ENCODE data around the gene CNOT6.
A peak's percentile ranks its signal among the peaks of the same experiment; 100 is the strongest.

CNOT6 gene

GRCh38 chr5:180603076-180603594 lies 109.0 kb downstream of the CNOT6 start:
- no peak overlapping the region for H3K9ac ChIP-seq (ENCODE audit: low read length)
- no peak overlapping the region for H3K4me2 ChIP-seq (ENCODE audit: low read length)
- no peak overlapping the region for H2AK5ac ChIP-seq (ENCODE audit: low read length)
- WGBS (ENCODE audit: extremely low coverage, insufficient coverage, low lambda C conversion rate): no CpG with 5 or more reads among the region's 19 CpGs
- no peak overlapping the region for H3K4ac ChIP-seq (ENCODE audit: low read depth, low read length)
- no peak overlapping the region for H4K5ac ChIP-seq (ENCODE audit: low read length)
- H3K27me3 ChIP-seq (ENCODE audit: insufficient read depth, low read length, poor library complexity): no peaks in the 10 kb centered on the region
- no peak overlapping the region for H4K8ac ChIP-seq (ENCODE audit: low read depth, low read length)
- no peaks in the 10 kb centered on the region for H3K4me1 ChIP-seq (ENCODE audit: control insufficient read depth, low read depth, low read length)
- no peak overlapping the region for H2BK15ac ChIP-seq (replicated peaks; ENCODE audit: low read depth)
- DNase-seq: no peak
- H3K56ac ChIP-seq (ENCODE audit: low read length): no peak overlapping the region
- no peaks in the 10 kb centered on the region for H3K79me1 ChIP-seq (ENCODE audit: low read length)
- no peak overlapping the region for H3K23ac ChIP-seq (ENCODE audit: low read length)
- no peak overlapping the region for H2BK120ac ChIP-seq (ENCODE audit: low read depth, low read length)
- H3K27ac ChIP-seq (ENCODE audit: low read depth, low read length): no peak overlapping the region
- H3K79me2 ChIP-seq (ENCODE audit: control insufficient read depth, insufficient read depth, low read length): no peaks in the 10 kb centered on the region
- H2BK5ac ChIP-seq (ENCODE audit: low read length): no peak overlapping the region
- H3K36me3 ChIP-seq (ENCODE audit: control insufficient read depth, insufficient read depth, low read length): no peaks in the 10 kb centered on the region
- no peak overlapping the region for H3K18ac ChIP-seq (ENCODE audit: low read length)
- H3K4me3 ChIP-seq (ENCODE audit: low read length): no peak overlapping the region

- no peak overlapping the region for H2BK15ac ChIP-seq (replicated peaks; ENCODE audit: low read depth)
- no peak overlapping the region for H3K4me3 ChIP-seq (ENCODE audit: low read length)
These were observed 110.1 kb downstream of the CNOT6 start for GRCh38 chr5:180604271-180604670.

GRCh38 chr5:180605554-180606214 lies 111.5 kb downstream of the CNOT6 start:
- no peak overlapping the region for H3K18ac ChIP-seq (ENCODE audit: low read length)
- H3K4ac ChIP-seq (ENCODE audit: low read depth, low read length): no peak overlapping the region
- H3K27me3 ChIP-seq (ENCODE audit: insufficient read depth, low read length, poor library complexity): no peaks in the 10 kb centered on the region
- H3K79me1 ChIP-seq (ENCODE audit: low read length): no peaks in the 10 kb centered on the region
- H3K23ac ChIP-seq (ENCODE audit: low read length): no peak overlapping the region
- H4K8ac ChIP-seq (ENCODE audit: low read depth, low read length): no peak overlapping the region
- H3K79me2 ChIP-seq (ENCODE audit: control insufficient read depth, insufficient read depth, low read length): no peaks in the 10 kb centered on the region
- no peak overlapping the region for H3K27ac ChIP-seq (ENCODE audit: low read depth, low read length)
- no CpG with 5 or more reads among the region's 11 CpGs for WGBS (ENCODE audit: extremely low coverage, insufficient coverage, low lambda C conversion rate)
- no peak overlapping the region for H2BK15ac ChIP-seq (replicated peaks; ENCODE audit: low read depth)
- no peak overlapping the region for H3K9ac ChIP-seq (ENCODE audit: low read length)
- H2AK5ac ChIP-seq (ENCODE audit: low read length): no peak overlapping the region
- no peak overlapping the region for H3K56ac ChIP-seq (ENCODE audit: low read length)
- no peaks in the 10 kb centered on the region for H3K36me3 ChIP-seq (ENCODE audit: control insufficient read depth, insufficient read depth, low read length)
- peak; percentile 71 for DNase-seq
- H2BK120ac ChIP-seq (ENCODE audit: low read depth, low read length): no peak overlapping the region
- no peak overlapping the region for H4K5ac ChIP-seq (ENCODE audit: low read length)
- H2BK5ac ChIP-seq (ENCODE audit: low read length): no peak overlapping the region
- no peak overlapping the region for H3K4me2 ChIP-seq (ENCODE audit: low read length)
- H3K4me3 ChIP-seq (ENCODE audit: low read length): no peak overlapping the region
- H3K4me1 ChIP-seq (ENCODE audit: control insufficient read depth, low read depth, low read length): no peaks in the 10 kb centered on the region

More at GRCh38 chr5:180604271-180604670, 110.1 kb downstream of the CNOT6 start:
- Histone ChIP-seq H3K36me3 (ENCODE audit: control insufficient read depth, insufficient read depth, low read length) (no peaks in the 10 kb centered on the region), H3K4me2 (ENCODE audit: low read length) (no peak overlapping the region), H3K27ac (ENCODE audit: low read depth, low read length) (no peak overlapping the region), H3K27me3 (ENCODE audit: insufficient read depth, low read length, poor library complexity) (no peaks in the 10 kb centered on the region), H3K79me1 (ENCODE audit: low read length) (no peaks in the 10 kb centered on the region), H2AK5ac (ENCODE audit: low read length) (no peak overlapping the region), H3K18ac (ENCODE audit: low read length) (no peak overlapping the region), H4K5ac (ENCODE audit: low read length) (no peak overlapping the region), H2BK5ac (ENCODE audit: low read length) (no peak overlapping the region), H3K9ac (ENCODE audit: low read length) (no peak overlapping the region), H2BK120ac (ENCODE audit: low read depth, low read length) (no peak overlapping the region), H3K79me2 (ENCODE audit: control insufficient read depth, insufficient read depth, low read length) (no peaks in the 10 kb centered on the region), H3K4ac (ENCODE audit: low read depth, low read length) (no peak overlapping the region), H3K23ac (ENCODE audit: low read length) (no peak overlapping the region), H3K56ac (ENCODE audit: low read length) (no peak overlapping the region), H3K4me1 (ENCODE audit: control insufficient read depth, low read depth, low read length) (no peaks in the 10 kb centered on the region), H4K8ac (ENCODE audit: low read depth, low read length) (no peak overlapping the region)
- no peak for DNase-seq
- WGBS (ENCODE audit: extremely low coverage, insufficient coverage, low lambda C conversion rate): no CpG with 5 or more reads among the region's 13 CpGs

- H3K18ac ChIP-seq (ENCODE audit: low read length): no peak overlapping the region
- H3K27me3 ChIP-seq (ENCODE audit: insufficient read depth, low read length, poor library complexity): no peaks in the 10 kb centered on the region
- no peak overlapping the region for H3K9ac ChIP-seq (ENCODE audit: low read length)
- H3K36me3 ChIP-seq (ENCODE audit: control insufficient read depth, insufficient read depth, low read length): no peaks in the 10 kb centered on the region
- H3K4ac ChIP-seq (ENCODE audit: low read depth, low read length): no peak overlapping the region
- no peak overlapping the region for H3K56ac ChIP-seq (ENCODE audit: low read length)
- H3K23ac ChIP-seq (ENCODE audit: low read length): no peak overlapping the region
- DNase-seq: no peak
- H3K4me2 ChIP-seq (ENCODE audit: low read length): no peak overlapping the region
- WGBS (ENCODE audit: extremely low coverage, insufficient coverage, low lambda C conversion rate): no CpG with 5 or more reads among the region's 21 CpGs
- H4K5ac ChIP-seq (ENCODE audit: low read length): no peak overlapping the region
- no peaks in the 10 kb centered on the region for H3K79me2 ChIP-seq (ENCODE audit: control insufficient read depth, insufficient read depth, low read length)
- H2AK5ac ChIP-seq (ENCODE audit: low read length): no peak overlapping the region
- no peak overlapping the region for H2BK120ac ChIP-seq (ENCODE audit: low read depth, low read length)
- H2BK5ac ChIP-seq (ENCODE audit: low read length): no peak overlapping the region
- H3K27ac ChIP-seq (ENCODE audit: low read depth, low read length): no peak overlapping the region
- H4K8ac ChIP-seq (ENCODE audit: low read depth, low read length): no peak overlapping the region
- H3K4me3 ChIP-seq (ENCODE audit: low read length): no peak overlapping the region
- H3K79me1 ChIP-seq (ENCODE audit: low read length): no peaks in the 10 kb centered on the region
- H3K4me1 ChIP-seq (ENCODE audit: control insufficient read depth, low read depth, low read length): no peaks in the 10 kb centered on the region
- H2BK15ac ChIP-seq (replicated peaks; ENCODE audit: low read depth): no peak overlapping the region
These were observed 112.1 kb downstream of the CNOT6 start for GRCh38 chr5:180606215-180606785.

GRCh38 chr5:180607861-180608571 lies 113.8 kb downstream of the CNOT6 start:
- Histone ChIP-seq H3K79me1 (ENCODE audit: low read length) (no peaks in the 10 kb centered on the region), H2BK120ac (ENCODE audit: low read depth, low read length) (no peak overlapping the region), H4K5ac (ENCODE audit: low read length) (no peak overlapping the region)

More at GRCh38 chr5:180607861-180608571, 113.8 kb downstream of the CNOT6 start:
- no peak overlapping the region for H3K56ac ChIP-seq (ENCODE audit: low read length)
- no peaks in the 10 kb centered on the region for H3K27me3 ChIP-seq (ENCODE audit: insufficient read depth, low read length, poor library complexity)
- H3K4ac ChIP-seq (ENCODE audit: low read depth, low read length): no peak overlapping the region
- H3K4me2 ChIP-seq (ENCODE audit: low read length): no peak overlapping the region
- no peak overlapping the region for H3K23ac ChIP-seq (ENCODE audit: low read length)
- no peaks in the 10 kb centered on the region for H3K79me2 ChIP-seq (ENCODE audit: control insufficient read depth, insufficient read depth, low read length)
- no peak overlapping the region for H3K9ac ChIP-seq (ENCODE audit: low read length)
- no peak overlapping the region for H4K8ac ChIP-seq (ENCODE audit: low read depth, low read length)
- no peak overlapping the region for H3K27ac ChIP-seq (ENCODE audit: low read depth, low read length)
- no CpG with 5 or more reads among the region's 18 CpGs for WGBS (ENCODE audit: extremely low coverage, insufficient coverage, low lambda C conversion rate)
- no peaks in the 10 kb centered on the region for H3K36me3 ChIP-seq (ENCODE audit: control insufficient read depth, insufficient read depth, low read length)
- no peak overlapping the region for H2AK5ac ChIP-seq (ENCODE audit: low read length)
- no peak overlapping the region for H3K18ac ChIP-seq (ENCODE audit: low read length)
- no peak overlapping the region for H2BK5ac ChIP-seq (ENCODE audit: low read length)
- no peak overlapping the region for H2BK15ac ChIP-seq (replicated peaks; ENCODE audit: low read depth)
- no peaks in the 10 kb centered on the region for H3K4me1 ChIP-seq (ENCODE audit: control insufficient read depth, low read depth, low read length)
- DNase-seq: peak; percentile 57
- H3K4me3 ChIP-seq (ENCODE audit: low read length): no peak overlapping the region
